CD4-positive, alpha-beta T cell (primary cell): ENCODE measurements around the gene AKT2. TPM values are rescaled to one million over a fixed set of nuclear protein-coding genes. Genes with fewer than 3 reads are reported as not detected.
"Not testable (repeated sequence)": the region's sequence is repeated elsewhere in the genome, so short reads cannot be mapped to it uniquely, and the experiment has no call there.

Experiments used
- ATAC-seq: fragments of 200-7000 bp; cut with Tn5 transposase; one replicate; pipeline ENCODE4 v1.10.0; 2022; ENCODE audit warnings: mild to moderate bottlenecking; ENCODE audit not compliant: poor library complexity
- CTCF ChIA-PET: fragments of 350-600 bp; sonication (Branson Sonifier 250); formaldehyde crosslinking; loops from one replicate; lab custom pipeline; 2021; ENCODE audit warnings: antibody characterized with exemption, inconsistent platforms; lab: Charles Lee
- POLR2A ChIA-PET: fragments of 350-600 bp; sonication (Branson Sonifier 250); formaldehyde crosslinking; loops from one replicate; lab custom pipeline; 2021; ENCODE audit warnings: antibody characterized with exemption, inconsistent platforms; lab: Charles Lee
- DNase-seq, 14 experiments: peaks; one replicate each; pipeline ENCODE4 v3.0.0-alpha.2; 2013 to 2020; ENCODE audit warnings: mixed read lengths in 2 of 14
- H3K27ac ChIP-seq, 2 donors: one replicate each; pipeline versions ENCODE4 v1.5.1 to v1.7.0; 2013; ENCODE audit warnings: low read length in 2 of 2, low read depth in 1 of 2, mild to moderate bottlenecking in 1 of 2
- H3K27me3 ChIP-seq, 2 experiments: 1 replicate in 1 of 2; 2 replicates in 1 of 2; pipeline versions ENCODE4 v1.6.1 to v1.7.0; 2013; ENCODE audit warnings: low read length in 2 of 2, control low read depth in 1 of 2, mild to moderate bottlenecking in 1 of 2, moderate library complexity in 1 of 2; ENCODE audit not compliant: insufficient read depth in 2 of 2, control insufficient read depth in 1 of 2
- H3K36me3 ChIP-seq: one replicate; pipeline ENCODE4 v1.6.1; 2013; ENCODE audit warnings: low read length, control low read depth; ENCODE audit not compliant: insufficient read depth
- H3K4me1 ChIP-seq: one replicate; pipeline ENCODE4 v1.6.1; 2013; ENCODE audit warnings: low read length, control low read depth; ENCODE audit not compliant: insufficient read depth
- H3K4me3 ChIP-seq: one replicate; pipeline ENCODE4 v1.5.1; 2013; ENCODE audit warnings: mild to moderate bottlenecking, low read length, moderate library complexity
- H3K9me3 ChIP-seq, 2 experiments: 1 replicate in 1 of 2; 2 replicates in 1 of 2; pipeline versions ENCODE4 v1.6.1 to v1.7.0; 2013; ENCODE audit warnings: low read length in 2 of 2, mild to moderate bottlenecking in 2 of 2, control low read depth in 1 of 2, moderate library complexity in 1 of 2; ENCODE audit not compliant: control insufficient read depth in 1 of 2, insufficient read depth in 1 of 2
- H3K27ac Mint-ChIP-seq: one replicate; pipeline ENCODE4 v1.8.0; 2020; ENCODE audit warnings: mixed read lengths
- H3K27me3 Mint-ChIP-seq: one replicate; pipeline ENCODE4 v1.8.0; 2021; ENCODE audit warnings: mixed read lengths
- H3K36me3 Mint-ChIP-seq: one replicate; pipeline ENCODE4 v1.8.0; 2021; ENCODE audit warnings: low read depth, mixed read lengths
- H3K4me1 Mint-ChIP-seq: one replicate; pipeline ENCODE4 v1.8.0; 2021; ENCODE audit warnings: low read depth, mixed read lengths
- H3K4me3 Mint-ChIP-seq: one replicate; pipeline ENCODE4 v1.8.0; 2020; ENCODE audit warnings: mild to moderate bottlenecking, mixed read lengths
- H3K9me3 Mint-ChIP-seq: one replicate; pipeline ENCODE4 v1.8.0; 2020; ENCODE audit warnings: mixed read lengths
- intact Hi-C, 2 experiments: fragments of 100-400 bp; cut with DNase I in 1 of 2; cut with micrococcal nuclease in 1 of 2; formaldehyde crosslinking; loops; one replicate each; pipeline versions ENCODE4 v1.15.1 to v1.9.0; 2023 to 2025; cut with DNase I, micrococcal nuclease
- total RNA-seq, 174 experiments: library from RNA in 2 of 174; stranded (reverse) in 2 of 174; gene quantifications; one replicate each; pipeline ENCODE4 v1.2.3 and lab custom pipeline; 2021 to 2026
- TF ChIP-seq, protein P1 (sequence below): fragments of 200-600 bp; IDR thresholded peaks from one replicate; pipeline ENCODE4 v1.8.0; 2022; ENCODE audit warnings: antibody characterized with exemption, mild to moderate bottlenecking

AKT2 gene
- total RNA-seq, 2 experiments from 2014 or later, result 197 to 199 TPM

DNA sequence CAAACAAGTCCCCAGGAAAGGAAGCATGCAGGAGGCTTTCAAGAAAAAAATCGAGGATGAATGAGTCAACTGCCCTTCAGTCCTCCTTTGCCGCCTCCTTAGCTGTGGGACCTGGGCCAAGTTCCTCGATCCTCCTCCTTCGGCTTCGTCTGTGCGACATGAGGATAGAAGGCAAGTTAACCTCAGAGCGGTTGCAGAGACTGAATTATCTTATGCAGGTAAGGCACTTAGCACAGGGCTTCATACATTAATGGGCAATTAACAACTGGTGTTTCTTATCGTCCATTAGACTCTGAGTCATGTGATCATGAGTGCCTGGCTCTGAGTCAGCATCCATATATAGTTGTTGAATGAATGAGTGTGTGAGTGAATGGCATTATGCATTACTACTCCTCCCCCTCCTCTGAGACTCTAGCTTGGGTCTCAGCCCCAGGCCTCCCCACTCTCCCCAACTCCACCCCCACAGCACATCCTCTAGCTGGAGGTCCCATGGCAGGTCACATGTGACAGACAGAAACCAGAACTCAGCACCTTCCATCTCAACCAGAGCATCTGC, 65.3 kb downstream of the AKT2 start:
- ChIA-PET CTCF (no interaction called here), POLR2A (interaction anchor here (0.7 kb wide), 1 partner anchor 81 kb away, joined by 4 read pairs; no protein-coding TSS in a partner anchor)
- Histone ChIP-seq H3K36me3 (no peaks in the 10 kb centered on the region), H3K4me3 (no peak overlapping the region), H3K4me1 (peaks cover 30% of the 10 kb centered on the region), H3K27me3 (peaks cover 49 to 54% of the 10 kb centered on the region in 2 experiments), H3K27ac (no peak overlapping the region), H3K9me3 (peaks cover 0 to 23% of the 10 kb centered on the region in 2 experiments)
- TF ChIP-seq, protein P1, sequence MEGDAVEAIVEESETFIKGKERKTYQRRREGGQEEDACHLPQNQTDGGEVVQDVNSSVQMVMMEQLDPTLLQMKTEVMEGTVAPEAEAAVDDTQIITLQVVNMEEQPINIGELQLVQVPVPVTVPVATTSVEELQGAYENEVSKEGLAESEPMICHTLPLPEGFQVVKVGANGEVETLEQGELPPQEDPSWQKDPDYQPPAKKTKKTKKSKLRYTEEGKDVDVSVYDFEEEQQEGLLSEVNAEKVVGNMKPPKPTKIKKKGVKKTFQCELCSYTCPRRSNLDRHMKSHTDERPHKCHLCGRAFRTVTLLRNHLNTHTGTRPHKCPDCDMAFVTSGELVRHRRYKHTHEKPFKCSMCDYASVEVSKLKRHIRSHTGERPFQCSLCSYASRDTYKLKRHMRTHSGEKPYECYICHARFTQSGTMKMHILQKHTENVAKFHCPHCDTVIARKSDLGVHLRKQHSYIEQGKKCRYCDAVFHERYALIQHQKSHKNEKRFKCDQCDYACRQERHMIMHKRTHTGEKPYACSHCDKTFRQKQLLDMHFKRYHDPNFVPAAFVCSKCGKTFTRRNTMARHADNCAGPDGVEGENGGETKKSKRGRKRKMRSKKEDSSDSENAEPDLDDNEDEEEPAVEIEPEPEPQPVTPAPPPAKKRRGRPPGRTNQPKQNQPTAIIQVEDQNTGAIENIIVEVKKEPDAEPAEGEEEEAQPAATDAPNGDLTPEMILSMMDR, result no peak
- intact Hi-C loops, result loop anchor here in 1 of 2 experiments (2.0 to 10.0 kb wide), 2 partner anchors 325 to 427 kb away; no protein-coding TSS in a partner anchor
- no peak overlapping the region for H3K27ac Mint-ChIP-seq
- H3K4me3 Mint-ChIP-seq, result no peak overlapping the region
- no peaks in the 10 kb centered on the region for H3K9me3 Mint-ChIP-seq
- peaks cover 62% of the 10 kb centered on the region for H3K27me3 Mint-ChIP-seq
- no peaks in the 10 kb centered on the region for H3K36me3 Mint-ChIP-seq
- H3K4me1 Mint-ChIP-seq, result peaks cover 6% of the 10 kb centered on the region
- no peak for ATAC-seq
- no peak for DNase-seq

DNA sequence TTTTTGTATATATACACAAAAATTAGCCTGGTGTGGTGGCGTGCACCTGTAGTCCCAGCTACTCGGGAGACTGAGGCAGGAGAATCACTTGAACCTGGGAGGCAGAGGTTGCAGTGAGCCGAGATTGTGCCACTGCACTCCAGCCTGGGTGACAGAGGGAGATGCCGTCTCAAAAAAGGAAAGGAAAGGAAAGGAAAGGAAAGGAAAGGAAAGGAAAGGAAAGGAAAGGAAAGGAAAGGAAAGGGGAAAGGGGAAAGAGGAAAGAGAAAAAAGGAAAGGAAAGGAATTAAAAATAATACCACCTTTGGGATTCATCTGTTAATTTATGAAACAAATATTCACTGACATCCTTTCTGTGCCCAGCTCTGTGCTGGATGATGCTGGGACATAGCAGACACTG, 66.1 kb downstream of the AKT2 start:
- H3K36me3 ChIP-seq, DNase-seq, ATAC-seq, intact Hi-C loops, H3K4me3 Mint-ChIP-seq, H3K4me3 ChIP-seq, H3K9me3 Mint-ChIP-seq, CTCF ChIA-PET, H3K27ac ChIP-seq, H3K36me3 Mint-ChIP-seq, H3K4me1 Mint-ChIP-seq, H3K27ac Mint-ChIP-seq: not testable (repeated sequence)
- Histone ChIP-seq H3K27me3 (peaks cover 41 to 46% of the 10 kb centered on the region in 2 experiments), H3K4me1 (peaks cover 30% of the 10 kb centered on the region), H3K9me3 (peaks cover 0 to 16% of the 10 kb centered on the region in 2 experiments)
- peaks cover 58% of the 10 kb centered on the region for H3K27me3 Mint-ChIP-seq
- POLR2A ChIA-PET, result interaction anchor here (0.7 kb wide), 1 partner anchor 1230 kb away, joined by 3 read pairs; no protein-coding TSS in a partner anchor

DNA sequence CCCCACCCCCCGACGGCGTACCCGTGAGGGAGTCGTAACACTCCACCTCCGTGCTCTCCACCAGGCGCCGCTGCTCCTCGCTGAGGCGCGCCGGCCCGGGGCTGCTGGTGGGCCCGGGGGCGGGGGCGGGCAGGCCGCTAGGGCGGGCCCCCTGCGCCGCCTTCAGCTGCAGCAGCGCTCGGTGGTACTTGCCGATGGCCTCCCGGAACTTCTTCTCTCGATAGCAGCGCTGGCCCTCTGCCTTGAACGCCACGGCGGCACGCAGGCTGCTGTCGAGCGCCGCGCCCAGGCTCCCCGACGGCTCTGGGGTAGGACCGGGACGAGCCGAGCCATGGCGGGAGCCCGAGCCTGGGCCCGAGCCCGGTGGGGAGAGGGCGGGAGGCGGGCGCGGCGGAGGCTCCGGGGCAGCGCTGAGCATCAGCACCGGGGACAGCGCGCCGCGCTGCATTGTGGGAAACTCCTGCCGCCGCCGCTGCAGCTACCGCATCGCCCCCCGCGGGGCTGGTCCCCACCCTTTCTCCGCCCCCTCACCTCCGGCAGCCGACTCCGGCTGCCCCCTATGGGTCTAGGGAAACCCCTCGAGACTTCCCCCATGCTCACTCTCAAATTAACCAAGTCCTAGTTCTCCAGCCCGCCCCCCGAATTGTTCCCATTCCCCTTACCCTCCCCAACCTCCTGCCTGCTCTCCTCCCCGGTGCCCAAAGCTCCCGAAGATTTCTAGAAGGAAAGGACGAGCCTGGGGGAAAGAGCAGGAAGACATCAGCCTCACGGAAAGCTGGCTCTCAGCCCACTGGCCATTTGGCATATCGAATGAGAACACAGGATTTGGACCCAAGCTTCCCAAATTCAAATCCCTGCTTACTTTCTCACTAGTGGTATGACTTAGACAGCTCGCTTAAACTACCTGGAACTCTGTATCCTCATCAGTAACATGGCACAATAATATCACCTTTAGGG, 66.9 kb downstream of the AKT2 start, which contains the start of gene TTC9B:
Gene TTC9B, minus strand, starts transcription at position 451 of the 957 bp plus-strand sequence. Its CDS starts 3 bp downstream, at position 448.
- no peak within 1 kb of the TSS for H3K27ac ChIP-seq
- H3K36me3 Mint-ChIP-seq, result no peaks in the 10 kb centered on the region
- H3K4me1 Mint-ChIP-seq, result peaks cover 6% of the 10 kb centered on the region
- ChIA-PET CTCF (interaction anchor here (0.5 kb wide), 1 partner anchor 1584 kb away, joined by 3 read pairs; no protein-coding TSS in a partner anchor), POLR2A (interaction anchor here (0.7 kb wide), 1 partner anchor 1231 kb away, joined by 3 read pairs; no protein-coding TSS in a partner anchor)
- H3K36me3 ChIP-seq, result no peaks in the 10 kb centered on the region
- TF ChIP-seq, protein P1, result no peak
- no peak within 1 kb of the TSS for H3K4me3 ChIP-seq
- peaks cover 24% of the 10 kb centered on the region for H3K4me1 ChIP-seq
- intact Hi-C loops, result no loop called here
- H3K27ac Mint-ChIP-seq, result no peak within 1 kb of the TSS
- peaks cover 53% of the 10 kb centered on the region for H3K27me3 Mint-ChIP-seq
- peaks cover 0 to 16% of the 10 kb centered on the region in 2 experiments for H3K9me3 ChIP-seq
- DNase-seq (peak in 12 of 14 experiments; percentile 21 to 76 (median 38)), ATAC-seq (peak; percentile 59)
- H3K27me3 ChIP-seq, result peaks cover 34 to 38% of the 10 kb centered on the region in 2 experiments
- H3K4me3 Mint-ChIP-seq, result no peak within 1 kb of the TSS
- no peaks in the 10 kb centered on the region for H3K9me3 Mint-ChIP-seq
